ENCODE measurements around the gene CNNM1. TPM values are rescaled to one million over a fixed set of nuclear protein-coding genes. Genes with fewer than 3 reads are reported as not detected.

CNNM1 gene
- total RNA-seq, 1 experiment from 2014 or later = not detected

DNA sequence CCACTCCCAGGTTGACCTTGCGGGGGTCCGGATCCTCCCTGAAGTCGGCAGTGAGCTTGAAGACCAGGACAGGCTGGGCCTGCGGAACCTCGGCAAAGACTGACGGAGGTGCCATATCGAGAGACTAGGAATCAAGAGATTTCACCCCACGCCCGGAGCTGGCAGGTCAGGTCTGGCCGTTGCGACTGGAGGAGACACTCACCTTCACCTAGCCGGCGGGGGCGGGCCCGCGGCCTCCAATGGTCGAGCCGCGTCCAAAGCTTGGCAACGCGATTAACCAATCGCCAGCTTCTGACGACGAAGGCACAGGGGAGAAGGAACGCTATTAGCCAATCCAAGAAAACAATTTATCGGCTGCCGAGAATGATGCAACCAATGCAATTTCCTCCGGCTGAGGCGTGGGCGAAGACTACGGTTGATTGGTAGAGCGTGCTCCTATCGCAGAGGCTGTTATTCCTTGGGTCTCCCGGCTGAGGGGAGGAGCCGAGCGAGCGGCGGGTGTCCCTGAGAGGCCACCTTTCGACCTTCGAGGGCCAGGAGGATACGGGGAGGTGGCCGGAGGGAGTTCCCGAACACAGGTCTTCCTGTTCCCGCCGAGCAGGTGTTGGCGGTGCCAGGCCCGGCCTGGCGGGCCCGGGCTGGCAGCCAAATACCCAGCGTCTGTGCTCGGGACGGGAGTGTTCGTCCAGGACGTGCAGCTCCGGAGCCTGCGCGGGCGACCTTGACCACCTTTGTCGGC lies 101.5 kb downstream of the CNNM1 start, which contains the start of gene GOT1:
Gene GOT1 (minus strand): TSS at position 174 of the 739 bp plus-strand sequence. CDS start 59 bp downstream, at position 115.
- H3K9me2 ChIP-seq (ENCODE audit: insufficient read depth) = no peaks in the 10 kb centered on the region
- ATAC-seq (peak; percentile 92), DNase-seq (ENCODE audit: low read depth, low spot score) (peak; percentile 100)
- no peaks in the 10 kb centered on the region; a peak in 1 of 4 replicates for H3K36me3 ChIP-seq (ENCODE audit: control insufficient read depth in 1 of 2, insufficient read depth in 2 of 2, low read length in 2 of 2)
- peaks cover 7 to 22% of the 10 kb centered on the region in 2 experiments; a peak in 3 of 4 replicates for H3K4me1 ChIP-seq (ENCODE audit: control insufficient read depth in 1 of 2, insufficient read depth in 2 of 2, low read length in 2 of 2)
- peak within 1 kb of the TSS; percentile 72 to 84 for H3K4me3 ChIP-seq (replicated peaks in 1 of 2; ENCODE audit: low read depth in 1 of 2, low read length in 2 of 2)
- peak within 1 kb of the TSS; percentile 89 for H3K4me2 ChIP-seq (ENCODE audit: low read length)
- peak within 1 kb of the TSS; percentile 81 for H3K27ac ChIP-seq (ENCODE audit: low read depth, low read length)
- intact Hi-C loops (cut with micrococcal nuclease) = loop anchor here (5.0 kb wide), 1 partner anchor 302 kb away; the partner anchor contains the start of genes COX15 and CUTC
- H3K9me3 ChIP-seq (ENCODE audit: control insufficient read depth in 1 of 2, insufficient read depth in 1 of 2, low read depth in 1 of 2, low read length in 2 of 2) = no peaks in the 10 kb centered on the region
- peak within 1 kb of the TSS; percentile 34 for H2AFZ ChIP-seq (ENCODE audit: low read depth, low read length, poor library complexity, severe bottlenecking)
- RAD21 ChIA-PET (ENCODE audit: low non-redundant PET in 1 of 2, low total read pairs in 2 of 2, uncharacterized antibody in 2 of 2, unreplicated experiment in 2 of 2) = no interaction called here
- no peaks in the 10 kb centered on the region for H4K20me1 ChIP-seq (ENCODE audit: insufficient read depth)
- peaks cover 63% of the 10 kb centered on the region for H3K79me2 ChIP-seq (ENCODE audit: insufficient read depth, low read length)
- H3K9ac ChIP-seq (ENCODE audit: low read length) = peak within 1 kb of the TSS; percentile 83
- POLR2A ChIA-PET = interaction anchor here (0.6 to 2.6 kb wide), 33 partner anchors 8 to 615 kb away, joined by 3 to 23 read pairs (median 4); partner anchors contain the start of genes COX15, CUTC, ENTPD7 and SLC25A28
- H3K27me3 ChIP-seq (ENCODE audit: insufficient read depth, low read length) = no peaks in the 10 kb centered on the region
- BruUV-seq (replicated peaks) = no TSS peak
- CTCF ChIA-PET = interaction anchor here (0.9 to 2.6 kb wide), 5 partner anchors 11 to 181 kb away, joined by 3 to 10 read pairs (median 3); no protein-coding TSS in a partner anchor
- TF ChIP-seq, protein P1, sequence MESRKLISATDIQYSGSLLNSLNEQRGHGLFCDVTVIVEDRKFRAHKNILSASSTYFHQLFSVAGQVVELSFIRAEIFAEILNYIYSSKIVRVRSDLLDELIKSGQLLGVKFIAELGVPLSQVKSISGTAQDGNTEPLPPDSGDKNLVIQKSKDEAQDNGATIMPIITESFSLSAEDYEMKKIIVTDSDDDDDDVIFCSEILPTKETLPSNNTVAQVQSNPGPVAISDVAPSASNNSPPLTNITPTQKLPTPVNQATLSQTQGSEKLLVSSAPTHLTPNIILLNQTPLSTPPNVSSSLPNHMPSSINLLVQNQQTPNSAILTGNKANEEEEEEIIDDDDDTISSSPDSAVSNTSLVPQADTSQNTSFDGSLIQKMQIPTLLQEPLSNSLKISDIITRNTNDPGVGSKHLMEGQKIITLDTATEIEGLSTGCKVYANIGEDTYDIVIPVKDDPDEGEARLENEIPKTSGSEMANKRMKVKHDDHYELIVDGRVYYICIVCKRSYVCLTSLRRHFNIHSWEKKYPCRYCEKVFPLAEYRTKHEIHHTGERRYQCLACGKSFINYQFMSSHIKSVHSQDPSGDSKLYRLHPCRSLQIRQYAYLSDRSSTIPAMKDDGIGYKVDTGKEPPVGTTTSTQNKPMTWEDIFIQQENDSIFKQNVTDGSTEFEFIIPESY (IDR thresholded peaks at IDR 0.05; ENCODE audit: extremely low read depth, insufficient replicate concordance, low read length) = no peak
- TF ChIP-seq RAD21 (IDR thresholded peaks at IDR 0.05; ENCODE audit: low read depth) = no peak
- peak; percentile 98 for TF ChIP-seq CEBPB (IDR thresholded peaks at IDR 0.05; ENCODE audit: low read depth)
- peak; percentile 100 for TF ChIP-seq EGR1 (IDR thresholded peaks at IDR 0.05; ENCODE audit: low read depth)
- TF ChIP-seq, protein P2, sequence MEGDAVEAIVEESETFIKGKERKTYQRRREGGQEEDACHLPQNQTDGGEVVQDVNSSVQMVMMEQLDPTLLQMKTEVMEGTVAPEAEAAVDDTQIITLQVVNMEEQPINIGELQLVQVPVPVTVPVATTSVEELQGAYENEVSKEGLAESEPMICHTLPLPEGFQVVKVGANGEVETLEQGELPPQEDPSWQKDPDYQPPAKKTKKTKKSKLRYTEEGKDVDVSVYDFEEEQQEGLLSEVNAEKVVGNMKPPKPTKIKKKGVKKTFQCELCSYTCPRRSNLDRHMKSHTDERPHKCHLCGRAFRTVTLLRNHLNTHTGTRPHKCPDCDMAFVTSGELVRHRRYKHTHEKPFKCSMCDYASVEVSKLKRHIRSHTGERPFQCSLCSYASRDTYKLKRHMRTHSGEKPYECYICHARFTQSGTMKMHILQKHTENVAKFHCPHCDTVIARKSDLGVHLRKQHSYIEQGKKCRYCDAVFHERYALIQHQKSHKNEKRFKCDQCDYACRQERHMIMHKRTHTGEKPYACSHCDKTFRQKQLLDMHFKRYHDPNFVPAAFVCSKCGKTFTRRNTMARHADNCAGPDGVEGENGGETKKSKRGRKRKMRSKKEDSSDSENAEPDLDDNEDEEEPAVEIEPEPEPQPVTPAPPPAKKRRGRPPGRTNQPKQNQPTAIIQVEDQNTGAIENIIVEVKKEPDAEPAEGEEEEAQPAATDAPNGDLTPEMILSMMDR (IDR thresholded peaks at IDR 0.05 in 2 of 3, conservative IDR thresholded peaks at IDR 0.05 in 1 of 3; ENCODE audit: borderline replicate concordance in 1 of 3, insufficient read depth in 1 of 3, low read depth in 2 of 3, low read length in 2 of 3) = no peak
- no peak for TF ChIP-seq EZH2phosphoT487 (IDR thresholded peaks at IDR 0.05; ENCODE audit: borderline replicate concordance)
- TF ChIP-seq, protein P3, sequence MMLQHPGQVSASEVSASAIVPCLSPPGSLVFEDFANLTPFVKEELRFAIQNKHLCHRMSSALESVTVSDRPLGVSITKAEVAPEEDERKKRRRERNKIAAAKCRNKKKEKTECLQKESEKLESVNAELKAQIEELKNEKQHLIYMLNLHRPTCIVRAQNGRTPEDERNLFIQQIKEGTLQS (IDR thresholded peaks at IDR 0.05) = no peak
- TF ChIP-seq POLR2A (IDR thresholded peaks at IDR 0.05; ENCODE audit: borderline replicate concordance, extremely low read depth, insufficient read depth, insufficient read length) = peak; percentile 80
- TF ChIP-seq ZFX (IDR thresholded peaks at IDR 0.05) = peak; percentile 93; the same call in 1 of the 2 replicates
- peak; percentile 10; the same call in 1 of the 2 replicates for TF ChIP-seq JUND (IDR thresholded peaks at IDR 0.05)
- TF ChIP-seq, protein P4, sequence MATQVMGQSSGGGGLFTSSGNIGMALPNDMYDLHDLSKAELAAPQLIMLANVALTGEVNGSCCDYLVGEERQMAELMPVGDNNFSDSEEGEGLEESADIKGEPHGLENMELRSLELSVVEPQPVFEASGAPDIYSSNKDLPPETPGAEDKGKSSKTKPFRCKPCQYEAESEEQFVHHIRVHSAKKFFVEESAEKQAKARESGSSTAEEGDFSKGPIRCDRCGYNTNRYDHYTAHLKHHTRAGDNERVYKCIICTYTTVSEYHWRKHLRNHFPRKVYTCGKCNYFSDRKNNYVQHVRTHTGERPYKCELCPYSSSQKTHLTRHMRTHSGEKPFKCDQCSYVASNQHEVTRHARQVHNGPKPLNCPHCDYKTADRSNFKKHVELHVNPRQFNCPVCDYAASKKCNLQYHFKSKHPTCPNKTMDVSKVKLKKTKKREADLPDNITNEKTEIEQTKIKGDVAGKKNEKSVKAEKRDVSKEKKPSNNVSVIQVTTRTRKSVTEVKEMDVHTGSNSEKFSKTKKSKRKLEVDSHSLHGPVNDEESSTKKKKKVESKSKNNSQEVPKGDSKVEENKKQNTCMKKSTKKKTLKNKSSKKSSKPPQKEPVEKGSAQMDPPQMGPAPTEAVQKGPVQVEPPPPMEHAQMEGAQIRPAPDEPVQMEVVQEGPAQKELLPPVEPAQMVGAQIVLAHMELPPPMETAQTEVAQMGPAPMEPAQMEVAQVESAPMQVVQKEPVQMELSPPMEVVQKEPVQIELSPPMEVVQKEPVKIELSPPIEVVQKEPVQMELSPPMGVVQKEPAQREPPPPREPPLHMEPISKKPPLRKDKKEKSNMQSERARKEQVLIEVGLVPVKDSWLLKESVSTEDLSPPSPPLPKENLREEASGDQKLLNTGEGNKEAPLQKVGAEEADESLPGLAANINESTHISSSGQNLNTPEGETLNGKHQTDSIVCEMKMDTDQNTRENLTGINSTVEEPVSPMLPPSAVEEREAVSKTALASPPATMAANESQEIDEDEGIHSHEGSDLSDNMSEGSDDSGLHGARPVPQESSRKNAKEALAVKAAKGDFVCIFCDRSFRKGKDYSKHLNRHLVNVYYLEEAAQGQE (IDR thresholded peaks at IDR 0.05; ENCODE audit: low read depth) = no peak
- TF ChIP-seq ELF1 (IDR thresholded peaks at IDR 0.05; ENCODE audit: borderline replicate concordance, low read depth) = no peak; the same call in 1 of the 2 replicates
- TF ChIP-seq SRF (IDR thresholded peaks at IDR 0.05; ENCODE audit: low read depth) = no peak
- TF ChIP-seq CBX3 (IDR thresholded peaks at IDR 0.05; ENCODE audit: low read depth) = 0 out of 2 replicates have a peak, but pooled peaks have one; percentile 37
- TF ChIP-seq TCF7L2 (IDR thresholded peaks at IDR 0.05; ENCODE audit: borderline replicate concordance, extremely low read depth, insufficient read depth, insufficient read length) = no peak
- TF ChIP-seq SIN3A (IDR thresholded peaks at IDR 0.05; ENCODE audit: low read depth) = peak; percentile 97
- TF ChIP-seq, protein P5, sequence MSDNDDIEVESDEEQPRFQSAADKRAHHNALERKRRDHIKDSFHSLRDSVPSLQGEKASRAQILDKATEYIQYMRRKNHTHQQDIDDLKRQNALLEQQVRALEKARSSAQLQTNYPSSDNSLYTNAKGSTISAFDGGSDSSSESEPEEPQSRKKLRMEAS (IDR thresholded peaks at IDR 0.05) = peak; percentile 85
- peak; percentile 96 for TF ChIP-seq POLR2AphosphoS5 (IDR thresholded peaks at IDR 0.05; ENCODE audit: low read depth, low read length)
